ENCODE results near the gene BORCS5.

- TF ChIP-seq CTCF (IDR thresholded peaks at IDR 0.05; ENCODE audit: low read length) (no peak), EZH2 (IDR thresholded peaks at IDR 0.05; ENCODE audit: borderline replicate concordance, low read length) (no peak)
These were observed 3.6 kb upstream of the BORCS5 start for GRCh38 chr12:12353276-12353675.

Measured in OCI-LY1 (cell line).